Central memory CD4-positive, alpha-beta T cell (primary cell): ENCODE measurements around the gene CCNF.
"Not testable (repeated sequence)": the region's sequence is repeated elsewhere in the genome, so short reads cannot be mapped to it uniquely, and the experiment has no call there.

Experiments used
- DNase-seq: peaks from one replicate; pipeline ENCODE4 v3.0.0; 2022

The CCNF gene

DNA sequence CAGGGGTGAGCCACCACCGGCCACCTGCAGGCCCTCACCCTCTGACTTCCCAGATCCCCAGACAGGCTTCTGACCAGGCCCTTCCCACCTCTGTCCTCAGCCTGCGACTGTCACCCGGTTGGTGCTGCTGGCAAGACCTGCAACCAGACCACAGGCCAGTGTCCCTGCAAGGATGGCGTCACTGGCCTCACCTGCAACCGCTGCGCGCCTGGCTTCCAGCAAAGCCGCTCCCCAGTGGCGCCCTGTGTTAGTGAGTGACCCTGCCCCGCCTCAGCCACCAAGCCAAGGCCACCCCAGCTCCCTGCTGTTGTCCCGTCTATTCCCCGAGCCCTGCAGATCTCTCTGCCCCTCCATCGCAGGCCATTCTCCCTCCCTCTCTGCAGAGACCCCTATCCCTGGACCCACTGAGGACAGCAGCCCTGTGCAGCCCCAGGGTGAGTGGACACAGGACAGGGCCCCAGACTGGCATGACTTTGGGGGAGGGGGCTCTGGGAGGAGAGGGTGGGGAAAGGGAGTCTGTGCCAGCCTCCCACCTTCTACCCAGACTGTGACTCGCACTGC lies 43.7 kb downstream of the CCNF start:
- DNase-seq, result no peak

DNA sequence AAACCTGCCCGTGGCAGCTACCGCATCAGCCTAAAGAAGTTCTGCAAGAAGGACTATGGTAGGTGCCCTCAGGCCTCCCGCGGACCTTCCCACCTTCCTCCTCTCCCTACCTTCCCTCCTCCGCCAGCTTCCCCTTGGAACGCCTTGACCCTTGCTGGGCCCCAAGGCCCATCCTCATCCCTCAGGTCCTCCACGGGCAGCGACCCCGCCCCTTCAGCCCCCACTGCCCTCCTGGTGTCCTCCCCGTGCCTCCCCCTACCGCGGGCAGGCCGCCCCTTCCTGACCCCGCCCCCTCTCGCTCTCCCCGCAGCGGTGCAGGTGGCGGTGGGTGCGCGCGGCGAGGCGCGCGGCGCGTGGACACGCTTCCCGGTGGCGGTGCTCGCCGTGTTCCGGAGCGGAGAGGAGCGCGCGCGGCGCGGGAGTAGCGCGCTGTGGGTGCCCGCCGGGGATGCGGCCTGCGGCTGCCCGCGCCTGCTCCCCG lies 44.2 kb downstream of the CCNF start:
- DNase-seq, result no peak

DNA sequence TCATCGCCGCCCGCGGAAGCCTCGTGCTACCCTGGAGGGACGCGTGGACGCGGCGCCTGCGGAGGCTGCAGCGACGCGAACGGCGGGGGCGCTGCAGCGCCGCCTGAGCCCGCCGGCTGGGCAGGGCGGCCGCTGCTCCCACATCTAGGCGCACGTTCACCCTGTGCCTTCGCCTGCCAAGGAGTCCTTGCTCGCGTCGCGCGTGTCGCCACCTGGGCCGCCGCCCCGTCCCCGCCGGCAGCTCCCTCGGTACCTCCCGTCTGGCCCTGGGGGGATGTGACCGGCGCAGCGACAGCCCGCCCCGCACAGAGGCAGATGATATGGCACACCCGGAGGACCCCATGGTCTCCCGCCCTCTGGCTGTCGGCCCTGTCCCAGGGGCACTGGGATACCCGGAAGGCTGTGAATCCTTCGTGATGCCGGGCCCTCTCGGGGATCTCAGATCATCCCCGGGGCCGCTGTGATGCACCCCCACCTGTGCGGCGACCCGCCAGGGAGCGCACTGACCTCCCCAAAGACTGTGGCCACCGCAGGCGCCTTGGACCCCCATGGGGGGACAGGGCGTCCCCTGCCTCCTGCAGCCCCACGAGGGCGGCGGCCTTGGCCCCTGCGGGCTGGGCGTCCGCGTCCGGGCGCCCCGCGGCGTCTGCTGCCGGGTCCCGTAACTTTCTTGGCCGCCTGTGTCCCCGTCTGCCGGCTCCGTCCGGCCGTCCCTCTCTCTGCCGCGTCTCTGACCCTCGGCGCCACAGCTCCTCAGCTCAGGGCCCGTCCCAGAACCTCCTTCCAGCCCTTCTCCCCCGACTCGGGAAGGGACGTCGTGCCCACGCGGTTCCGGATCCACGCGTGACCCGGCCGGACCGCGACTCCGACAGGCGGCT lies 45.0 kb downstream of the CCNF start:
- DNase-seq, result peak; percentile 63

DNA sequence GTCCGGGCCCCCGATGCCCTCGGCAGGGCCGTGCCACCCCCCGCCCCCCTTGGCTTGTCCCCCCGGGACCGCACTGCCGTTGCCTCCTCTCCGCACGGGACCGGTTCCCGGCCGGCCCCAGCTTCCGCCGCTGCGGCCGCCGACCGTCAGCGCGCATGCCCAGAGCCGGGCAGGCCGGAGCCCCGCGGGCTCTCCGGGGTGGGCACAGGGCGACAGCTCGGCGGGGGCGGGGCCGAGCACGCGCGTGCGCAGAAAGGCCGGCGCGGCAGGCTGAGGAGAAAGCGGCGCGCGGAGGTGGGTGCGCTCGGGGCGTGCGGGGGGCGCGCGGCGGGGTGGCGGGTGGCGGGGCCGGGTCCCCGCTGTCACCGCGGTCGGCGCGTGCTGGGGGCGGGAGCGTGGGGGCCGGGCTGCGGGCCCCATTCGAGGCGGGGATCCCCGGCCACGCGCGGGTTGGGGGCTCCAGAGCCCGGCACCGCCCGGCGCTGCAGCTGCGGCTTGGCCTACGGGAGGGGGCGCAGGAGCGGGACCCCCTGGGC lies 45.7 kb downstream of the CCNF start, which contains the start of gene TBC1D24:
TBC1D24 (plus strand) TSS at position 251 of the 536 bp plus-strand sequence. CDS start 21,022 bp downstream, outside the sequence.
- peak; percentile 62 for DNase-seq

DNA sequence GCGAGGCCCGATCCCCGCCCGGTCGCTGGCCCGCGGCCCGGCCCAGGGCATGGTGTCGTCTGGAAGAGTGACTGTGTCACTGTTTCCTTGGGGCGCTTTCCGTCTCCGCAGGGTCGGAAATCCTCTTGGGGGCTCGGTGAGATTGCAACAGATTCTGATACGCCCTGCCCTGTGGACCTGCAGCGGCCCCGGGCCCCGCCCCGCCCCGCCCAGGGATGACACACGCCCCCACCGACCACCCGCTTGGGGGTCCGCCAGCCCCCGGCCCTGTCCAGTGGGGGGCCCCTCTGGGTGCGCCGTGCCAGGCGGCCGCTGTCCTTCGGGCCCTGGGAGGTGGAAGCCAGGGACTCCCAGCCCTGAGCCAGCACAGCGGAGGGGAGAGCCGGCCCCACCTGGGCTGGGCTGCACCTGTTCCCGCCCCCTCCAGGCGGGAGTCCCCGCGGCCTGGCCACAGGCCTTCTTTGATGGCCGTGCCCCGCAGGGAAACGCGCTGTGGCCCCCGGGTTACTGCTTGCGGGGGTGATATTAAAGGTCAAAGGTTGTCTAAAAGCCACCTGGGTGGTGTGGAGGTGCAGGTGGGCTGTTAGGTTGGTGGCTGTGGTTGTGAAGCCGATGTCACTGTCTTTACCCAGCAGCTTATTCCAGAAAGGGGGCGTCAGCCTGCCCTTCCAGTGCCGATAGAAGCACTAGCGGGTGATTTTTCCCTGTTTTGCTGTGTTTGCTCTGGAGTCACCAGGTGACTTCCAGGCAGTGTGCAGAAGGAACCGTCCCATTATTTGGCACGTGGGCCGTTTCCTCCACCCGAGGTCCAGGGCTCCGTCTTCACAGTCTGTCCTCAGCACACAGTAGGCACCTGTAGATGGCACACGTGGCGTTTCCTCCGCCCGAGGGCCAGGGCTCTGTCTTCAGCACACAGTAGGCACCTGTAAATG lies 46.4 kb downstream of the CCNF start:
- peak; percentile 28 for DNase-seq

DNA sequence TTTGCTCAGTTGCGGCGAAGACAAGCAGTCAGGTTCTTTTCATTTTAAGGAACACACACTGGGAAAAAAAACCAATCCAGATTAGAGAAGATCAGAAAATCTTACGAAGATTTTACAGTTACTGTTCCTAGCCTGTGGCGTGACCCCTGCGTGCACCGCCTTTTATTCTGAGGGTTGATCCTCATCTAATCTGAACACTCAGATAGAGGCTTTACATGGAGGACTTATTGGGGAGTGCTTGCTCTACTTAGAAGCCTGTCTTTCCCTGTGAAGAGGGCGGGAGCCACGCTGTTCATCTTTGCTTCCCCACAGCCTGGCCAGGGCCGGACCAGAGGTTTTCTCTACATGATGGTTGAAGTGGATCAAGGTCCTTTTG lies 47.1 kb downstream of the CCNF start:
- no peak for DNase-seq

DNA sequence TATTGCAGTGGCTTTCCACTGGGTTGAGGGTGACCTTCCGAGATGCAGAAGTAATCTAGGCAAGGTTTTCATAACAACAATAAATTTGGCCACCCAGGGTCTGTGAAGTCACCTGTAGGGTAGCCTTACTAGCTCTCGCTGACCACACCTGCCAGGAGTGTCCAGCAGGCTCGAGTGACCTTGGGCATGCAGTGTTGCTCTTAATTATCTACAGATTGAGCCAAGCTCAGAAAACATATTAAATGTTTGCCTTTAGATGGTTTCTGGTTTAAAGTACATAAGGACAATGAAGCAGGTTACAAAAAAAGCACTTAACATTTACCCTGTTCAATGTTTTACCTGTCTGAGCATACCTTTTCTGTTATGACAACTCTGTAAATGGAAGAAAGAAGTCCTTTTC lies 47.5 kb downstream of the CCNF start:
- no peak for DNase-seq

DNA sequence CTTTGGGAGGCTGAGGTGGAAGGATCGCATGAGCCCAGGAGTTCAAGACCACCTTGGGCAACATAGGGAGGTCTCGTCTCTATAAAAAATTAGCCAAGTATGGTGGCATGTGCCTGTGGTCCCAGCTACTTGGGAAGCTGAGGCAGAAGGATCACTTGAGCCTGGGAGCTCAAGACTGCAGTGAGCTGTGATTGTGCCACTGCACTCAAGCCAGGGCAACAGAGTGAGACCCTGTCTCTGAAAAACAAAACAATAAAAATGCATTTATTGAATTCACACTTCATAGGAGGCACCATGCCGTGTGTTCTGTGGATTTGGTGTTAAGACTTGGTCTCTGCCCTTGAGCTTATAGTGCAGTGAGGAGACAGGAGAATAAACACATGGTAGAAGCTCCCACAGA lies 48.1 kb downstream of the CCNF start:
- DNase-seq, result no peak

DNA sequence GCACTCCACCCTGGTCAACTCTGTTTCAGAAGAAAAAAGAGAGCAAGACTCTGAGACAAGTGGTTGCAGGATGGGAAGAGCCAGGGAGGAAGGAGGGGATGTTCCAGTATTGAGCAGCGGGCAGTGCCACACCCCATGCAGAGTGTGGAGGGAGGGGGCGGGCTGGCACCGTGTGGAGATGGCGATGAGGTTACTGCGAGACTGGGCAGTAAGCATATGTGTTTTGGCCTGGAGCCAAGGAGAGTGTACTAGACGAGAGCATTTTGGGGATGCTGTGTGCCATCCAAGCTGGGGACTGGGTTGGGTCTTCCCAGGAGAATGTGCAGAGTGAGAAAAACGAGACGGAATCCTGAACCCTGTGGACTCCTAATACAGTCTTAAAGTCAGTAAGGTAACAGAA lies 49.0 kb downstream of the CCNF start:
- DNase-seq, result no peak

DNA sequence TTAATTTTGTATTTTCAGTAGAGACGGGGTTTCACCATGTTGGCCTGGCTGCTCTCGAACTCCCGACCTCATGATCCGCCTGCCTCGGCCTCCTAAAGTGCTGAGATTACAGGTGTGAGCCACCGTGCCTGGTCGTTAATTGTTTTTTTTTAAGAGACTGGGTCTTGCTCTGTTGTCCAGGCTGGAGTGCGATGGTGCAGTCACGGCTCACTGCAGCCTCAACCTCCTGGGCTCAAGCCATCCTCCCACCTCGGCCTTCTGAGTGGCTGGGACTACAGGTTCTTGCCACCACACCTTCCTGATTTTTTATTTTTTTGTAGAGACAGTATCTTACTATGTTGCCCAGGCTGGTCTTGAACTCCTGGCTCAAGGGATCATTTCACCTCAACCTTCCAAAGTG lies 50.7 kb downstream of the CCNF start:
- not testable (repeated sequence) for DNase-seq

DNA sequence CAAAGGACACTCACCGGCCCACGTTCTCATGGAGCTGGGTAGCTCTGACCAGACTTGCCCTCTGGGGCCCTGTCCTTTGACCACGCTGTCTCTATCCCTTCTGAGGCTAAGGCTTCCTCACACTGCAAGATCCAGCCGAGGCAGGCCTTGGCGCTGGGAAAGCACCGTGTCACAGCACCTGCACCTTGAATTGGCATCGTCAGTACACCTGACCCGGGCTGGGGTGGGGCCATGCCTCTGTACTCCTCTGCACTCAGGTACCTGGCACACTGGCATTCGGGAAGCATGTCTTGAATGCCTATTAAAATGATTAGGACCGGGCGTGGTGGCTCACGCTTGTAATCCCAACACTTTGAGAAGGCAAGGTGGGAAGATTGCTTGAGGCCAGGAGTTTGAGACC lies 51.7 kb downstream of the CCNF start:
- DNase-seq, result no peak

DNA sequence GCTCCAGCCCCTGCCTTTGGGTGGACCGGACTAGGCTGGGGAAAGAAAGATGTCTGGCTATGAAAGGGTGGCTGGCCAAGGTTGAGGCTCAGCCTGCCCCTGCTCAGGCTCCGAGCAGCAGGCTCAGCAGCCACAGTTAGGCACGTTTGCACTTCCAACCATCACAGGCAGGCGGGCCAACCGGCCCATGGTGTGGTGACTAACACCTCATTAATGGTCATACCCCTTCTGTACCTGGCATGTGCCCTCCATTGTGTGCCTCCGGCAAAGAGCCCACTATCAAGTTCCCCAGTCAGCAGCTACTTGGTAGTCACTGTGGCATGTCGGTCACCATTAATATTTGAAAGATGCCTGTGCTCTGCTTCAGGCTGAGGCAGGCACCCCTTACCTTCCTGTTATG lies 52.4 kb downstream of the CCNF start:
- DNase-seq, result no peak

DNA sequence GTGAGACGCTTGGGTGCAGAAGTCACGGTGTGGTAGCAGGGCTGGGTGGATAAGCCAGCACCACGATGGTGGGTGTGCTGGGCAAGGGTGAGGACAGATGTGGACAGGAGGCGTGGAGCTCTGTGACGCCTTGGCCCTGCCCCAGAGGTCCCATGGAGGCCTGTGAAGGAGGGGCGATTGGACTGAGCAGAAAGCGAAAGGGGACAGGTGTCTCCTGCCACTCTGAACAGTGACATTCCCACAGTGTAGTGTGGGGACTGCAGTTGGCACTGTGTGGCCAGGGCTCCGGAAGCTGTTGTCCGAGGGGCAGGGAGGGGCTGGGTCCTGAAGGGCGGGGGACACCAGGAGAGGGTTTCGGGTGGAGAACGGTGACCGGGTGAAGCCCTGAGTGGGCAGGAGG lies 53.0 kb downstream of the CCNF start:
- no peak for DNase-seq

DNA sequence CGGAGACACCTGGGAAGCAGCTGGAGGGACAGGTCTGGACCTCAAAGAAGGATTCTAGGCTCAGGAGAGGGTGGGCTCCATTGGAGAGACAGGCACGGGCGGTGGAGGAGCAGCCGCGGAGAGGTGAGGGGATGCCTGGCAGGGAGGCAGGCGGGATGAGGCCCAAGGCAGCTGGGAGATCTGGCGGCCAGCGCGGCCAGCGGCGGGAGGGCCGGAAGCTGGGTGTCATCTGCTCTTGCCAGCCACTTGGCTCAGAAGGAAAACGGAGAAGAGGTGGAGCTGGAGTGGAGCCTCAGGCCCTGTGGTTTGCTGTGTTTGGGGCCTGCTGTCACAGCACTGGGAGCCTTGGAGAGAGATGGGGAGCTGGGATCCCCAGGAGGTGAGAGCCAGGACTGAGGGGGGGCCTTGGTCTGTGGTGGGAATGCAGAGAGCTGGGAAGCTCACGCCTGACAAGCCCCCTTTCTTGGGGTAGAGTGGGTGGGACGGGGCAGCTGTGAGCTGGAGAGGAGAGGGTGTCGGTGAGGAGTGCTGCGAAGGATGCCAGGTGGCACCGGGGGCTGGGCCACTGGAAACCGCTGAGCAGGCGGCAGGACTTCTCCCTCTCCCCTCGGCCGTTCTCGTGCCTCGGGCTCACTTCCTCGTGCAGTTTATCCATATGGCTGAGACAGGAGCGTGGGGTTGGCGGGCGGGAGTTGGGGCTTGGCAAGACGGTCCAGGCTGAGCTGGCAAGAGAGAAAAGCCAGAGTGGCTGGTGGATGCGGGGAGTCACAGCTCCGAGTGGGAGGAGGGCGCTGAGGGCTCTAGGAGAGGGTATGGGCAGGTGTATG lies 53.7 kb downstream of the CCNF start:
- DNase-seq, result no peak

DNA sequence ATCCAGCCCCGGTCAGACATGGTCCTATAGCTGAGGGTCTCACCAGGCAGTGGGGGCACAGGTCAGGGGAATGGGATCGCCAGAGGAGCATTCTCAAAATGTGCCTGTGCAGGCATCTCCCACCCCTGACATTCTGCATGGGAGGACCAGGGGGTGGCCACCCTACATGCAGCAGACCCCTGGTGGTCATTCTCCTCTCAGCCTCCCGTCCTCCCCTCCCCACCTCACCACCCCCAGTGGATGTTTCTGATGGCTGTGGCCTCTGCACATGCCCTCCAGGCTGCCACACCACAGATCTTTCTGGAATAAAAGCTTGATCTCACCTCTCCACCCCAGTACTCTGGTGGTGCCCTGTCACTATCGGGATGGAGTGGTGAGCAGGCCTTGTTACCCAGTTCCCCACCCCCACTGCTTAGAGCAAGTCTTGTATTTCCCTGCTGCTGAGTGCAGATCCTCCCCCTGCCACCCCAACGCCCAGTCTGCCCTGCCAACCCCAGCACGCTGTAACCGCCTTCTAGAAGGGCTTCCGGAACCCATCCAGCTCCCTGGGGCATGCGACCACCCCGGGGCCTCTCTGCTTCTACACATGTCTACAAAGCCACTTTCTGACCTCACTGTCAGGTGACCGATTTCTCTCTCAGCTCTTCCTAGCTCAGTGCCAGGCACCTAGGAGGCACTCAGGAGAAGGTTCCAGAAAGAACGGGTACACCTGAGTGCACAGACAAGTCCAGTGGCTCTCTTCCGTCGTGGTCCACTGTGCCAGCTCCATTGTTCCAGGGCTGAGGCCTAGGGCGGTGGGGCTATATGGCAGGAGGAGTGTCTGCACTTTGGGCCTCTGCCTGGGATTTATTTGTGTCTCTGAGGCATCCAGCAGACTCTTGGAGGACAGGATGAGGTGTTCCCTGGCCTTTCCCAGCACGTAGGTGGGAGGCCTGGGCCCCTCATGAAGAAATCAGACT lies 55.0 kb downstream of the CCNF start:
- no peak for DNase-seq

DNA sequence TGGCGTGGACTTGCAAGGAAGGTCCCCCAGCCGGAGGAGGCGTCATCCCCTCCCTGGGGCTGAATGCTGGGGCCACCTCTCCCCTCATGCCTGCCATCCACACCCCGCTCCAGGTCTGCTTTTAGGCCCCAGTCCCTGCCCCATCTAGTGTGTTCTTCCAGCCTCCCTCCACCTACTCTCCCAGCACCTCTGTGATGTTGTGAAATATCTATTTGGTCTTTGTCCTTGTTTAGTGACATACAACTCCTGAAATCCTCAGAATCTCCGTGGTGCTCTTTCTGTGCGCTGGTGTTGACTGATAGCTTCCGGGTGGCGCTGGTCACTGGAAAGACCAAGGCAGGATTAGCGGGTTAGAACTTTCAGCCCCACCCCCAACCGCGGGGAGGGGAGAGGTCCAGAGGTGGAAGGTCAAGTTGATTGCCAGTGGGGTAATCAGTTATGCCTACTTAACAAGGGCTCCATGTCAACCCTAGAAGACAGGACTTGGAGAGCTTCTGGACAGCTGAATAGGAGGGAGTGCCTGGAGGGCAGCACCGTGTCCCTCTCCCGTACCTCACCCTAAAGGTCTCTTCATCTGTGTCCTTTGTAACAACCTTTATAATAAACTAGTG lies 55.8 kb downstream of the CCNF start:
- no peak for DNase-seq

DNA sequence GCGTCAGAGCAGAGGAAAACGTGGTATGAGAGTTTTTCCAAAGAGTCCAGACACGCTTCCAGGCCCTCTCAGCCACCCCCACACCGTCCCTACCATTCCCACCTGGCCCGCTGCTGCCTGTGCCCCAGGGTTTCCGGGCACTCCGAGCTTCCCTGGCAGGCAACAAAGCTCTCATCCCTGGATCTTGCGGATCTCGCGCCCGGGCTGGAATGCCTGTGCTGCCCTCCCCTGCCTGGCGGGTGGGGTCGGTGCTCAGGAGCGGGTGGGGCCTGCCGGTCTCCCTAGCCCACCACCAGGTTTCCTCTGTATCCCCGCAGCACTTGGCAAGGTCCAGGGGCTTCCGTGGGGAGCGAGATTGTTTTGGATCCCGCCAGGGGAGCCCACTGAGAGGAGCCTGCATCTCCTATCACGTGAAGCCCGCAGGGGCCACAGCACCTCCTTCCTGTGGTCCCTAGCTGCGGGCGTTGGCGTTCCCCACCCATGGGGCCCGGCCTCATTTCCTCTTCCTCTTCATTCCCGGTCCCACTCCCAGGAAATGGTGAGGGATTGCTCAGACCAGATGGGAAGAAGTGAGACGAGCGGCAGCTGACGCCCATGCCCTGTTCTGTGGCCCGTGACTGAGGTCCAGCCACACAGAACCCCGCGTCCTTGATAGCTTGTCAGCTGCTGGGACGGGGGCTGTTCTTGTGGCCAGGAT lies 56.7 kb downstream of the CCNF start:
- no peak for DNase-seq

DNA sequence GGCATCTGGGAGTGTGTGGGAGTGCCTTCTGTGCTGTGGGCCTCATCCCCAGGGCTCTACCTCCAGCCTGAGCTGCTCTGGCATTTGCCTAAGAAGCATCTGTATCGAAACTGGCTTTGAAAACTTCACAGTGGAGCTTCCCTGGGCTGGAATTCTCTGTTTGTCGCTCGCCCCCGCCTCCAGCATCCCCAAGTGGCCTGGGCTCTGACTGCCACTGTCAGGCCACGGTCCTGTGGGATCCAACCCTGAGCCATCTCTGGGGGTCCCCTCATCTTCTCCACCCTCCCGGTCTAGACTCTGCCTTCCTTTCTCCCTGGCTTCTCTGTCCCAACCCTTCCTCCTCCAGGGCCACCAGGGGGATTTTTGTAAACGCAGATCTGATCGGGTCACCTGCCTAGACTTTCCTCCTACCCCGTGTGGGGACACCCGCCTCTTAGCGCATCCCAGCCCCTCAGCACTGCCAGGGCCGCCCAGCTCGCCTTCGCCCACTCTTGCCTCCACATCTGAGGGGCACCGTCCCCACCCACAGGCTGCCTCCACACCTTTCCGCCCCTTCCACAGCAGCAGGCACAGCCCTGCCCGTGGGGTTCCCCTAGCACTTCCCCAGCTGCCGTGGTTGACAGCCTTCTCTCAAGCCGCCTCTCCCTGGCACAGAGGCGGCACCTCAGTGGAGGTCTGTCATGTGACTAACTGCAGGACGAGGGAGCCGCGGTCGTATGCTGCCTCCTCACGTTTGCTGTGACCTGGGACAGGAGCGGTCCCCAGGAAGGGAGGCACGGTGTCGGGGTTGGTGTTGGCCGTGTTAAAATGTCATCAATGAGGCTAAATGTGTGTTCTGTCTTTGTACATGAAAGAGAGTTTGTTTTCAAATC lies 57.6 kb downstream of the CCNF start:
- DNase-seq, result peak; percentile 81

DNA sequence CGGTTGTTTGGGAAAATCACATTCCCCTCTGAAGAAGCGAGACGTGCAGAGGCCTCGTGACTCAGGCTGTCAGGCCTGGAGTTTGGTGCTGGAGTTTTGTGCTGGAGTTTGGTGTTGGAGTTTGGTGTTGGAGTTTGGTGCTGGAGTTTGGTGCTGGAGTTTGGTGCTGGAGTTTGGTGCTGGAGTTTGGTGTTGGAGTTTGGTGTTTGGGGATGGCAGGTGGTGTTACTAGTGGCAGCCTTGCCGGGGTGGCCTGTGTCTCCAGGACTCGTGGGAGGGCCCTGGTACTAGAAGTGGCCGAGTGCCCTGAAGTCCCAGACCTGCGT lies 58.2 kb downstream of the CCNF start:
- DNase-seq, result no peak
